Measurements from ENCODE around the gene SMARCC2. TPM values are rescaled to one million over a fixed set of nuclear protein-coding genes. Genes with fewer than 3 reads are reported as not detected.
A peak's percentile ranks its signal among the peaks of the same experiment; 100 is the strongest.

Gene SMARCC2
- total and polyA plus RNA-seq, 8 donors, result 84.3 to 139 (median 118) TPM

GRCh38 chr12:56234746-56235436 lies 45.6 kb upstream of the SMARCC2 start:
- Histone ChIP-seq H3K9me3 (no peaks in the 10 kb centered on the region), H3K27ac (no peak overlapping the region), H3K4me1 (no peaks in the 10 kb centered on the region), H3K27me3 (no peaks in the 10 kb centered on the region), H3K36me3 (peaks cover 0 to 29% of the 10 kb centered on the region in 2 donors), H3K4me3 (no peak overlapping the region)
- DNase-seq, result no peak
- intact Hi-C loops (cut with DNase I), result no loop called here
- no peak for ATAC-seq
- TF ChIP-seq CTCF (IDR thresholded peaks at IDR 0.05), result no peak

- no peaks in the 10 kb centered on the region for H3K4me1 ChIP-seq
- no peak overlapping the region for H3K27ac ChIP-seq
- intact Hi-C loops (cut with DNase I), result no loop called here
- no peaks in the 10 kb centered on the region for H3K9me3 ChIP-seq
- no peaks in the 10 kb centered on the region for H3K27me3 ChIP-seq
- H3K36me3 ChIP-seq, result peaks cover 0 to 15% of the 10 kb centered on the region in 2 donors
- DNase-seq (peak in 1 of 4 donors; percentile 53), ATAC-seq (no peak)
- H3K4me3 ChIP-seq, result no peak overlapping the region
- TF ChIP-seq CTCF (IDR thresholded peaks at IDR 0.05), result no peak
These were observed 41.9 kb upstream of the SMARCC2 start for GRCh38 chr12:56231184-56231582.

- Histone ChIP-seq H3K9me3 (no peaks in the 10 kb centered on the region), H3K27ac (no peak overlapping the region), H3K4me1 (no peaks in the 10 kb centered on the region), H3K36me3 (peaks cover 0 to 13% of the 10 kb centered on the region in 2 donors), H3K27me3 (no peaks in the 10 kb centered on the region), H3K4me3 (no peak overlapping the region)
- DNase-seq, result no peak
- intact Hi-C loops (cut with DNase I), result no loop called here
- ATAC-seq, result no peak
- no peak for TF ChIP-seq CTCF (IDR thresholded peaks at IDR 0.05)
These were observed 41.3 kb upstream of the SMARCC2 start for GRCh38 chr12:56230432-56231183.

- Histone ChIP-seq H3K27me3 (no peaks in the 10 kb centered on the region), H3K27ac (no peak within 1 kb of the TSS), H3K9me3 (no peaks in the 10 kb centered on the region), H3K4me3 (no peak within 1 kb of the TSS), H3K36me3 (peaks cover 0 to 13% of the 10 kb centered on the region in 2 donors), H3K4me1 (peaks cover 0 to 3% of the 10 kb centered on the region in 2 donors)
- no peak for DNase-seq
- no peak for ATAC-seq
- intact Hi-C loops (cut with DNase I), result no loop called here
- no peak for TF ChIP-seq CTCF (IDR thresholded peaks at IDR 0.05)
These were observed 40.7 kb upstream of the SMARCC2 start, which contains the start of gene SLC39A5 for GRCh38 chr12:56229916-56230431. Gene SLC39A5 (plus strand): TSS chr12:56230051. CDS start chr12:56231275, 1,224 bp downstream.

- peaks cover 0 to 9% of the 10 kb centered on the region in 2 donors for H3K4me1 ChIP-seq
- no peak overlapping the region for H3K4me3 ChIP-seq
- no peaks in the 10 kb centered on the region for H3K9me3 ChIP-seq
- no peak for ATAC-seq
- intact Hi-C loops (cut with DNase I), result no loop called here
- H3K36me3 ChIP-seq, result peaks cover 0 to 13% of the 10 kb centered on the region in 2 donors
- no peak for TF ChIP-seq CTCF (IDR thresholded peaks at IDR 0.05)
- H3K27me3 ChIP-seq, result no peaks in the 10 kb centered on the region
- H3K27ac ChIP-seq, result no peak overlapping the region
- no peak for DNase-seq
These were observed 39.8 kb upstream of the SMARCC2 start for GRCh38 chr12:56229082-56229481.
